Measurements from ENCODE around the gene TTC24.

DNA sequence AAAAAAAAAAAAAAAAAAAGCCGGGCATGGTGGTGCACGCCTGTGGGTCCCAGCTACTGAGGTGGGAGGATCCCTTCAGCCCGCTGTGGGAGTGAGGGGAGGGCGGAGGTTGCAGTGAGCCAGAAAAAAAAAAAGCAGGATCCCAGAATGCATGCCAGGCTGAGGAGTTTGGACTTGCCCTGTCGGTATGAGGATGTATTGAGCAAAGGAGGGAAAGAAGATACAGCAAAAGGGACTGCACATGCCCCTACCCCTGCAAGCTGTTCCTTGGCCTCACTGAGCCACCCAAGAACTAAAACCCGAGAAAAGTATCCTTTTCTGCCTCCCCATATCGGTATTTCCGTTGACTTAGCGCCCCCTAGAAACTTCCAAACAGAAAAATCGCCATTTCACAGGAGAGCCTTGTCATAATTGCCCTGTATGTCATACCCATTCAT lies 23.1 kb downstream of the TTC24 start:
- no peak for TF ChIP-seq POLR2A (IDR thresholded peaks at IDR 0.05; ENCODE audit: extremely low read depth, insufficient read length)
- TF ChIP-seq, protein P1, sequence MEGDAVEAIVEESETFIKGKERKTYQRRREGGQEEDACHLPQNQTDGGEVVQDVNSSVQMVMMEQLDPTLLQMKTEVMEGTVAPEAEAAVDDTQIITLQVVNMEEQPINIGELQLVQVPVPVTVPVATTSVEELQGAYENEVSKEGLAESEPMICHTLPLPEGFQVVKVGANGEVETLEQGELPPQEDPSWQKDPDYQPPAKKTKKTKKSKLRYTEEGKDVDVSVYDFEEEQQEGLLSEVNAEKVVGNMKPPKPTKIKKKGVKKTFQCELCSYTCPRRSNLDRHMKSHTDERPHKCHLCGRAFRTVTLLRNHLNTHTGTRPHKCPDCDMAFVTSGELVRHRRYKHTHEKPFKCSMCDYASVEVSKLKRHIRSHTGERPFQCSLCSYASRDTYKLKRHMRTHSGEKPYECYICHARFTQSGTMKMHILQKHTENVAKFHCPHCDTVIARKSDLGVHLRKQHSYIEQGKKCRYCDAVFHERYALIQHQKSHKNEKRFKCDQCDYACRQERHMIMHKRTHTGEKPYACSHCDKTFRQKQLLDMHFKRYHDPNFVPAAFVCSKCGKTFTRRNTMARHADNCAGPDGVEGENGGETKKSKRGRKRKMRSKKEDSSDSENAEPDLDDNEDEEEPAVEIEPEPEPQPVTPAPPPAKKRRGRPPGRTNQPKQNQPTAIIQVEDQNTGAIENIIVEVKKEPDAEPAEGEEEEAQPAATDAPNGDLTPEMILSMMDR (IDR thresholded peaks at IDR 0.05; ENCODE audit: low read depth, low read length), result peak; percentile 52
- no peak for TF ChIP-seq MYC (IDR thresholded peaks at IDR 0.05; ENCODE audit: low read depth, low read length)
- TF ChIP-seq, protein P2, sequence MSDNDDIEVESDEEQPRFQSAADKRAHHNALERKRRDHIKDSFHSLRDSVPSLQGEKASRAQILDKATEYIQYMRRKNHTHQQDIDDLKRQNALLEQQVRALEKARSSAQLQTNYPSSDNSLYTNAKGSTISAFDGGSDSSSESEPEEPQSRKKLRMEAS (IDR thresholded peaks at IDR 0.05; ENCODE audit: low read depth, low read length), result no peak

Measured in NB4 (cell line).